ENCODE data around the gene CDK9.
"Not testable (repeated sequence)": the region's sequence is repeated elsewhere in the genome, so short reads cannot be mapped to it uniquely, and the experiment has no call there.

The CDK9 gene

DNA sequence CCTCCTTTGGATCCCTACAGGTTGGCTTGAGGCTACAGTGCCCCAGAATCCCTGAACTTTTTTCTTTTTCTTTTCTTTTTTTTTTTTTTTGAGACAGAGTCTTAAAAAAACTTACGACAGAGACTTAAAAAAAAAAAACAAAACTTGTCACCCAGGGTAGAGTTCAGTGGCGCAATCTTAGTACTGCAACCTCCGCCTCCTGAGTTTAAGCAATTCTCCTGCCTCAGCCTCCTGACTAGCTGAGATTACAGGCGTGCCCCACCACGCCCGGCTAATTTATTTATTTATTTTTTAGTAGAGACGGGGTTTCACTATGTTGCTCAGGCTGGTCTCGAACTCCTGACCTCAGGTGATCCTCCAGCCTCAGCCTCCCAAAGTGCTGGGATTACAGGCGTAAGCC, 4.9 kb upstream of the CDK9 start:
- DNase-seq, result not testable (repeated sequence)

DNA sequence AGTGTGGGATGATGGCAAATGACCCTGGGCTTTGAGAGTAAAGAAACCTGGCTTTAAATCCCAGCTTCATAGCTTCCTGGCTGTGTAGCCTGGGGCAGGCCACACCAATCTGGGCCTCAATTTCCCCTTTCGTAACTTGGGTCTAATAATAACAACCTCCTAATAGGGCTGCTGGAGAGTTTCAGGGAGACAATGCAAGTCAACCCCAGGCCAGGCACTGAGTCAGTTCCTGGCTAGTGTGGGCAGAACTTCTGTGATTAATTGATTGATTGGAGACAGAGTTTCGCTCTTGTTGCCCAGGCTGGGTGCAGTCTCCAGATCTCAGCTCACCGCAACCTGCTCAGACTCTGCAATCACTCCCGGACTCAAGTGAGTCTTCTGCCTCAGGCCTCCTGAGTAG, 4.0 kb upstream of the CDK9 start:
- no peak for DNase-seq

DNA sequence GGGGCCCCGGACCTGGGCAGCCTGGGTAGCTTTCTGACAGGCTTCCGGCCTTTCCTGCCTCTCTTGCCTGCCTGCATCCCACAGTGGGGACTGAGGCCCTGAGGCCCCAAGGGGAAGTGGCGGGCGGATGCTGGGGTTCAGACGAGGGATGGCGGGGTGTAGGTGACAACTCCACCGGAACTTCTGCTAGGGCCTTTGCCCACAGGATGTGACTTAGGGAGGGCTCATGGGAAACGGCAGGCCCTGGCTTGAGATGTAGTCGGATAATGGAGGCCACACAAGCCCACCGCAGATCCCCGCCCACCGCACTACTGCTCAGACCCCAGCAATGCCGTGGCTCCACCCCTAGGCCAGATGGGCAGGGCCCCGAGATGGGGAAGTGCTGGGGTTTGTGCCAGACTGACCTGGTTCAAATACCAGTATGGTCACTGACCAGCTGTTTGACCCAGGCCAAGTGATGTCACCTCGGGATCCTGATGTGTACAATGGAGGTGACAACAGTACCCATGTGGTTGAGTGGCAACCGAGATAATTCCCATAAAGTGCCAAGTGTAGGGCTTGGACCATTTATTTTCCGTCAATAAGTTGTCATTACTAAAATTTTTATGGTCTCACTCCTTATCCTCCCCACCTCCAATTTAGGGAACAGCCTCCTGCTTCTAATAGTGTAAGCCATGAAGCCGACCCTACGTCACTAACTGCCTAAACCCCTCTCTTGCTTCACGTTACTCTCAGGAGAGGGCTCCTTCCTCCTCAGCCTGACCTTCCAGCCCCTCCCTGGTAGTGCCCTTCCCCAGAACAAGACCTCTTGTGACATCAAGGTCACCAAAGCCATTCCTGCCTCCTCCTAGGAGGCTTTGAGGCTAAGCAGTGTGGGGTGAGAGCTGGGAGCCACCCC, 2.5 kb upstream of the CDK9 start:
- peak; percentile 87 for DNase-seq

DNA sequence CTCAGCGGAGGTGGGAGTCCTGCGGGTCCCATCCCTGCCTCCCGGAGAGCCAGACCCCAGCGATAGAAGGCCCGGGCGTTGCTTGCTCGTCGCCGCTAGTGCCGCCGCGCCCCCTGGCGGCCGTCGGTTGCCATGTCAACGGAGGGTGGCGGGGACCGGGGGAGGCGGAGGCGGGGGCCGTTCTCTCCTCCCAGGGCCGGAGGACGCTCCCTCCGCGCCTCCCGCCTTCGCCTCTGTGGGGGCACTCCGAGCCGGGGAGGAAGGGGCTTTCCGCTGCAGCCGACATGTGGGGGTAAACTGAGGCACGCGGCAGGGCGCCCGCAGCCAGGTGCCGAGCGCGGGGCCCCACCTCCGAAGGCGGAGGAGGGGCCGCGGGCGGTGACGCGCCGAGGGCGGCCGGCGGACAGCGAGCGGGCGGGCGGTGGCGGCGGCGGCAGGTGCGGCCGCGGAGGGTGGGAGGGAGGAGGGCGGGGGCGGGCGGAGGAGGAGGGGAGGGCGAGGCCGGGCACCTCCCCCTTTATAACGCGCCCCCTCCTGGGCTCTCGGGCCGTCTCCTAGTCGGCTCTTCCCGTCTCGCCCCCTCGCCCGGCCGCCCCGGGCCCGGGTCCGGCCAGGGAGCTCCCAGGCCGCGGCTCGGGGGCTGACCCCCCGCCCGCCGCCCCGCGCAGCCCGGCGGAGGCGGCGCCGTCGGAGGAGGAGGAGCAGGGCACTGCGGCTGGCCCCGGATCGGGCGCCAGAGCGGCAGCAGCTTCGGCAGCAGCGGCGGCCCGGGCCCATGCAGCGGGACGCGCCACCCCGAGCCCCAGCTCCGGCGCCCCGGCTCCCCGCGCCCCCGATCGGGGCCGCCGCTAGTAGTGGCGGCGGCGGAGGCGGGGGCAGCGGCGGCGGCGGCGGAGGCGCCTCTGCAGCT, 556 bp upstream of the CDK9 start:
- peak; percentile 97 for DNase-seq

DNA sequence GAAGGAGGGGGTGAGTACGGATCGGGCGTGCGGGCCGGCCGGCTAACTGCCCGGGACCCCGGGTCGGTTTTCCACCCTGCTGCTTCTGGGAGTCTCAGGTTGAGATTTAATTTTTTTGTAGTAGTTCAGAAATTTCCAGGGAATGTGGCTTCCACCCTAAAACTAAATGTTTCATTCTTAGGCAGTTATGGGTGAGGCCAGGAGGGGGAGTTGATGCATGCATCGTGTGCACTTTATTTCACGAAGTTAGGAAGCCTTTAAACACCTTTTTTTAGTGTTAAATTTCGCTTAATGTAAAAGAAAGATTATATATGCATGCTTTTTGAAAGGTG, 905 bp downstream of the CDK9 start:
- no peak for DNase-seq

DNA sequence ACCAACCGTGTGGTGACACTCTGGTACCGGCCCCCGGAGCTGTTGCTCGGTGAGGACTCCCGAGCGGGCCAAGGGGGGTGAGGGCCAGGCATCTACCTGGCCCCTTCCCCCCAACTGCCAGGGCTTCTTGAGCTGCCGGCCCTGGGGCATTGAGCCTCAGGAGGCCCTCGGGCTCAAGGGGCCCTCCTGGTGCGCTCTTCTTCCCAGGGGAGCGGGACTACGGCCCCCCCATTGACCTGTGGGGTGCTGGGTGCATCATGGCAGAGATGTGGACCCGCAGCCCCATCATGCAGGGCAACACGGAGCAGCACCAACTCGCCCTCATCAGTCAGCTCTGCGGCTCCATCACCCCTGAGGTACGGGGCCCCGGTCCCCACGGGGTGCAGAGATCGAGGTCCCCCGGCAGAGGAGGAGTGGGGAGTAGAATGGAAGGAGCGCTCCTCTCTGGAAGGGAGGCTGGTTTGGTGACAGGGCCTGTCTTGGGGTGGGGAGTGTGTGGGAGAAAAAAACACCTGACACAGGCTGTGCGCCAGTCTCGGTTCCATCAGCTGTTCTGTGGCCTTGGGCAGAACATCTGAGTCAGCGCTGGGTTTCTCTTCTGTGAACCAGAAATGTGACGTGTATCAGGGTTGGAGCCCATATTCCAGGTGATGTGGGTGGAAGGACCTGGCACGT, 2.6 kb downstream of the CDK9 start:
- peak; percentile 83 for DNase-seq

DNA sequence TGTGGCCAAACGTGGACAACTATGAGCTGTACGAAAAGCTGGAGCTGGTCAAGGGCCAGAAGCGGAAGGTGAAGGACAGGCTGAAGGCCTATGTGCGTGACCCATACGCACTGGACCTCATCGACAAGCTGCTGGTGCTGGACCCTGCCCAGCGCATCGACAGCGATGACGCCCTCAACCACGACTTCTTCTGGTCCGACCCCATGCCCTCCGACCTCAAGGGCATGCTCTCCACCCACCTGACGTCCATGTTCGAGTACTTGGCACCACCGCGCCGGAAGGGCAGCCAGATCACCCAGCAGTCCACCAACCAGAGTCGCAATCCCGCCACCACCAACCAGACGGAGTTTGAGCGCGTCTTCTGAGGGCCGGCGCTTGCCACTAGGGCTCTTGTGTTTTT, 3.3 kb downstream of the CDK9 start:
- no peak for DNase-seq

DNA sequence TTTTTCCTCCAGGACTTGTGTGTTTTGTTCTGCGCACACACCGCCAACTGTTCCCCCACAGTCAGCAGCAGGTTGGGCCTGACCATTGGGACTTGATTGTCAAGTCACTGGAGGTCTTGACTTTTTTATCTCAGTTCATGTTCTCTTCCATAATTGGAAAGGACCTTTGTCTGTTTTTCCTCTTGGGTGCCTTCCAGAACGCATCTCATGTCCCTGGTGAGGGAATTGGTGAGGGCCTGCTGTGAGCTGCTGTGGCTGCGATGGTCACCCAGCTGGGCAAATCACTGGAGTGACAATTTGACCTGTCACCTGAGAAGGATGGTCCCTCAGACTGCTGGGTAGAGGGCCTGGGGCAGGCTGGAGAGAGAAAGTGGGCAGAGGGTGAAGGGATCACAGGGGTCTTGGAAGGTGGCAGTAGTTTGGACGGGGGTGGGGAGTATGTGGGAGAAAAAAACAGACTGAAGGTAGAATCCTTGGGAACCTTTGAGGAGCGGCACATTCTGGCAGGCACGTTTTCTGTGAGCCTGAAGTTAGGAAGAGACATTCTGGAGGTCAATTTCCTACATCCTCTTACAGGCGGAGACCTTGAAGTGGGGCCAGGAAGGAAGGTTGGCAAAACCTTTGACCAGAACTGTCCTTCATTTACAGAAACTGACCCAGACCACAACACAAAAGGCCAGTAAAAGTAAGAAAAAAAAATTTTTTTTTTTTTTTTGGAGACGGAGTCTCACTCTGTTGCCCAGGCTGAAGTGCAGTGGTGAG, 4.4 kb downstream of the CDK9 start:
- DNase-seq, result no peak

DNA sequence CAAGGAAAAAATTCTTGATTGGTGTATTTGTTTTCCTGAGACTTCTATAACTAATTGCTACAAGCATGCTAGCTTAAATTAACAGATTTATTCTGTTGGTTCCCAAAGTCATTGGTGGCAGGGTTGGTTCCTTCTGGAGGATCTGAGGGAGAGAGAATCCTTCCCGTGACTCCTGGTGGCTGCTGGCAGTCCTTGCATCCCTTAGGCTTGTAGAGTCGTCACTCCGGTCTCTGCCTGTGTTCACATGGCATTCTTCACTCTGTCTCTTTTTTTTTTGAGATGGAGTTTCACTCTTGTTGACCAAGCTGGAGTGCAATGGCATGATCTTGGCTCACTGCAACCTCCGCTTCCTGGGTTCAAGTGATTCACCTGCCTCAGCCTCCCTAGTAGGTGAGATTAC, 5.3 kb downstream of the CDK9 start:
- no peak for DNase-seq

DNA sequence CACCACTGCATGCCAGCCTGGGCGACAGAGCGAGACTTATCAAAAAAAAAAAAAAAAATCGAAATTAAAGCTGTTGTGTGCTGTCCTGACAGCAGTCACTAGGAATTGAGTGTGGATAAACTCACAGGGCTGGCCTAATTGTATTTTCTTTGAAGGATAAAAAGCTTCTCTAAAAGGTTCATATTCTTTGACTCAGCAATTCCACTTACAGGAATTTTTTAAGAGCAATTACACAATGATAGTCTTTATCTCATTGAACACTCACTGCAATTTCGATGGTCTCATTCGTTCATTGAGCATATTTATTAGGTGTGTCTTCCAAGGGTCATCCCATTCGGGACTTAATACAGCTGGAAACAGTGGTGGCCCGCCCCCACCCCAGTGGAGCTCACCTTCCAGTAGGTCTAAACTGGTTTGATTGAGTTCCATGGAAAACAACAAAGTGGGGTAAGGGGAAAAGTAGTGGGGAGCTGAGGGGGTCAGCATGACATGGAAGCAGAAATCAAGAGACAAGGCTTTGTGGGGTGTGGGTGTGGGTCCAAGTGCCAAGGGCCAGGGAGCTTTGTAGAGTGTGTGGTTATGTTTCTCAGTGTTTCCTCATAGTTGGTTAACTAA, 6.7 kb downstream of the CDK9 start:
- DNase-seq, result no peak

DNA sequence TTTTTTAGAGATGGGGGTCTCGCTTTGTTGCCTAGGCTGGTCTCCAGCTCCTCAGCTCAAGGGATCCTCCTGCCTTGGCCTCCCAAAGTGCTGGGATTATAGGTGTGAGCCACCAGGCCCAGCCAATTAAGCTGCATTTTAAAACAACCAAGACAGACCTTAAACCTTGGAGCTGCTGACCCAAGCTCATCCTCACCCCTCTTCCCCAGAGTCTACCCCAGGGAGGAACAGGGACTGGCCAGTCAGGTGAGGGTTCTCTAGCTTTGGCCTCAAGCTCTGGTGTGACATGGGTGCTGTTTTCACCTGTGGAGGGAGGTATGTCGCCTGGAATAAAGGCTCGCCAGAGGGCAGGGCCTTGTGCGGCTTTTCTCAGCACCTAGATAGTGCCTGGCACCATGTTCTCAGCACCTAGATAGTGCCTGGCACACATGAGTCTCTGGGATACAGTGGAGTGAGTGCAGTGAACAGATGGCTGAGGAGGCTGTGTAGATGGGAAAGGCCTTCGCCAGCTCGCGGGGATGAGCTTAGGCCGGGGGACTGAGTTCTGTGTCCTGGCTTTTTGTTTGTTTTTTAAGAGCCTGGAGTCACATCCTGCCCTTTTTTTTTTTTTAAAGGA, 7.4 kb downstream of the CDK9 start:
- no peak for DNase-seq

DNA sequence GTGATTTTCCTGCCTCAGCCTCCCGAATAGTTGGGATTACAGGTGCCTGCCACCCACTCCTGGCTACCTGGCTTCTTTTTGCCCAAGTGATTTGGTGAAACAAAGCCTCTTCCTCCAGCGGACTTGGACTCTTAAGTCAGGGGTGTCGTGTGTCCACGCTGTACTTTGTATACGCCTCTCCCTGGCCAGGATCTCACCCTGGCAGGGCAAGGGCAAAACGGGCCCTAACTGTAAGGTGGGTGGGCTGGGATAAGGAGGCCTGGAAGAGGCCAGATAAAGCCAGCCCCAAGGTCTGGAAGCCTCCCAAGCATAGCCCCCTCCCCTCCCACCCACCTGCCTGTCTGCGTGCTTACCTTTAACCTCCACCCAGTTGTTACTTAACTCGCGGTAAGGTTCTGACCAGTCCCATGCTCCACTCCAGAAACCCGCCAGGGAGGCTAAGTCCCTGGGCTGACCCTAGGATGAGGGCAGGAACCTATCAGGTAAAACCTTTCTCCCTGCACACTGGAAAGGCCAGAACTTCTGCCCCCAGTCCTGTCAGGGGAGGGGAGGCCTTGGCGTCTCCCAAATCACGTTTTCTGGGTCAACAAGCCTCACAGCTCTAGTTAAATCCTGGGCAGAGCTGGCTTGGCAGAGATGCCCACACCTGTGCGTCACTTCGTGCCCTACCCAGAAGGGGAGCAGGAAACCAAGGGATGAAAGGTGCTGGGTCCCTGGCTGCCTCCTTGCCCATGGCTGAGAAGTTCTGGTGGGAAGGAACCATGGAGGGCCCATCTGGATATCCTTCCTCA, 8.4 kb downstream of the CDK9 start:
- DNase-seq, result no peak

DNA sequence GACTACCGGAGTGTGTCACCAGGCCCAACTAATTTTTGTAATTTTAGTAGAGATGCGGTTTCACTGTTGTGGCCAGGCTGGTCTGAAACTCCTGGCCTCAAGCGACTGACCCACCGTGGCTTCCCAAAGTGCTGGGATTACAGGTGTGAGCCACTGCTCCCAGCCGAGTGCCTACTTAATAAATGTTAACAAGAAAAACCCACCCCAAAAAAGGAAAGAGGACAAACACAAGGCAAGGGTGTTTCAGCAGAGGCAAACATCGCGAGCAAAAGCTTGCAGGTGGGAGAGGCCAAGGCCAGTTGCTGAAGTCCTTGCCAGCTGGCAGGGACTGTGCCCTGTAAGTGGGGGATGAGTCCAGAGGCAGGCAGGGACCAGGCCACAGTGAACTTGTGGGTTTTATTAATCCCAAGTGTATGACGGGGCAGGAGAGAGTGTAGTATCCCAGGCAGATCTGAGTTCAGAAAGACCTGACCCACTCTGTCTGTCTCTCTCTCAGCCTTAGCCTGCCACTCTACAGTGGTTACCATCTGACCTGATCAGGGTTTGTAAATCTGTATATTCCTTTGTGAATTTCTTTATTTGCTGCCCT, 10.5 kb downstream of the CDK9 start:
- no peak for DNase-seq

DNA sequence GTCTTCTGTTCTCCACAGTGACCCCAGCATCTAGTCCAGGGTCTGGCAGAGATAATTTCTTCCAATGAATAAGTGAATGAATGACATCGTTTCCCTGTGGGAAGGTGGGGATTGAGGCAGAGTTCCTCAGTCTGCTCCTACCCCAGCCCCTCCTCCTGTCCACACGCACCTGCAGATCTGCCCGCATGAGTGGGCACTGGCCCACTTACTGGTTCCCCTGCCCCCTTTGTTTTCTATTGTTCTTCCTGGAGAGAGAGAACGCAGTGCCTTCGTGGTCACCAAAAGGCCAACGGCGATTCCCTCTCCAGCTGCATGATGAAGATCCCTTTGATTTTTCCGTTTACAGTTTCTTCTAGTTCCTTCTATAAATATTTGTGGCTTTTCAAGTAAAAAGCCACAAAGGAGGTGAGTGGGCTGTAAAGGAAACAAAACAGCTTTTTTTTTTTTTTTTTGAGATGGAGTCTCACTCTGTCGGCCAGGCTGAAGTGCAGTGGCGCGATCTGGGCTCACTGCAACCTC, 11.1 kb downstream of the CDK9 start:
- DNase-seq, result no peak

DNA sequence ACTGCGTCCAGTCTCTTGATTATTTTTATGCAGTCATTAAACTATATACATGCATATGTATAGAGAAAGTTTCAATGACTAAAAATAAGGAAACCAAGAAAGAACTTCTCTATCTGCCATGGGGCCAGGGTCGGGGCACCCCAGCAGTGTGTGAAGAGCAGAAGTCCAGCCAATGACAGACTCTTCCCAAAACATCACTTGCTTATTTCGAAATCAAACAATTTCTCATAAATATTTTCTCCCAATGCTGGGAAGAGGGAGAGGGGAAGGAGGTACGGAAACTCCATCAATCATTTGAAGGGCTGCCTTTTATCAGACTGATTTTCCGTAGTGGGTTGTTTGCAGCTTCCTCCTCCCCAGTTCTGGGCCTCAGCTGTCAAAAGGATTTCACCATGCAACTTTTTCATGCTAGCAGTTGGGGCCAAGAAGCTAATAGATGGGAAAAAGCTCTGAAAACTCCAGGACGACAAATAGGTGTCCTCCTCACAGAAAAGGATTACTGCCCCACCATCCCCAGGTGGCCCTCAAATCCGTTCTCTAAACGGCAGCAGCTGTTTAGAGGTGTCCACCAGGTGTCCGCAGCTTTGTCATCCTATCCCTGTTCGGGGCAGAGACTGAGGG, 16.2 kb downstream of the CDK9 start:
- DNase-seq, result no peak

DNA sequence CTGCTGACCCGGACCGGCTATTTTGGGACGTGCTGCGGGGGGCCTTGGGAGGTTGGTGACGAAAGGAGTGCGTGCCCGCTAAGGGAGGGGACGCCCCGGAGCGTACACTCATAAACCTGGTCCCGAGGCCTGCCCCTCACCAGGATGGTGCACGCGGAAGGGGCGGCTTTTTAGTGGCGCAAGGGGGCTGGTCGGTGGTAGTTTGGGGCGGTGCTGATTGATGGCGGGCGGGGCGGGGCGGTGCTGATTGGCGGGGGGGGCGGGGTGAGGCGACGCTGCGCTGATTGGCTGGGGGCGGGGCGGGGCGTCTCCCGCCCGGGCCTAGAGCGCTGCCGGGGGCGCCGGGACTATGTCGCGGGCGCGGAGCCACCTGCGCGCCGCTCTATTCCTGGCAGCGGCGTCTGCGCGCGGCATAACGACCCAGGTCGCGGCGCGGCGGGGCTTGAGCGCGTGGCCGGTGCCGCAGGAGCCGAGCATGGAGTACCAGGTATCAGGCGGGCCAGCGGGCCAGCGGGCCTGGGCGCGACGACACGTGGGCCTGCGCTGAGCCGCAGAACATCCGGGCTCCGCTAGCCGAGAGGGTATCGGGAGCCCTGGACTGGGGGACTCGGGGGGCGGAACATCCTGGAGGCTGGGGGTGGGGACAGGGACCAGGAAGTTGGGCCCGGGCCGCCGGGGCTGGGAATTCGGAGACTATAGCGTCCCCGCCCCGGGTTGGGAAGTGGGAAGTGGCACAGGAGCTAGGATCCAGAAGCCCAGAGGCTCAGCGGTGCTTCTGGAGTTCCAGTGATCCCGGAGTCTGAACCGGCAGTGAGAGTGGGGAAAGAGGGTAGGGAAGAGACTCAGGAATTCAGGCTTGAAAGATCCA, 17.0 kb downstream of the CDK9 start, which contains the start of gene FPGS:
Gene FPGS, plus strand, starts transcription at position 307 of the 868 bp plus-strand sequence. Its CDS starts 43 bp downstream, at position 350.
- DNase-seq, result peak; percentile 93

DNA sequence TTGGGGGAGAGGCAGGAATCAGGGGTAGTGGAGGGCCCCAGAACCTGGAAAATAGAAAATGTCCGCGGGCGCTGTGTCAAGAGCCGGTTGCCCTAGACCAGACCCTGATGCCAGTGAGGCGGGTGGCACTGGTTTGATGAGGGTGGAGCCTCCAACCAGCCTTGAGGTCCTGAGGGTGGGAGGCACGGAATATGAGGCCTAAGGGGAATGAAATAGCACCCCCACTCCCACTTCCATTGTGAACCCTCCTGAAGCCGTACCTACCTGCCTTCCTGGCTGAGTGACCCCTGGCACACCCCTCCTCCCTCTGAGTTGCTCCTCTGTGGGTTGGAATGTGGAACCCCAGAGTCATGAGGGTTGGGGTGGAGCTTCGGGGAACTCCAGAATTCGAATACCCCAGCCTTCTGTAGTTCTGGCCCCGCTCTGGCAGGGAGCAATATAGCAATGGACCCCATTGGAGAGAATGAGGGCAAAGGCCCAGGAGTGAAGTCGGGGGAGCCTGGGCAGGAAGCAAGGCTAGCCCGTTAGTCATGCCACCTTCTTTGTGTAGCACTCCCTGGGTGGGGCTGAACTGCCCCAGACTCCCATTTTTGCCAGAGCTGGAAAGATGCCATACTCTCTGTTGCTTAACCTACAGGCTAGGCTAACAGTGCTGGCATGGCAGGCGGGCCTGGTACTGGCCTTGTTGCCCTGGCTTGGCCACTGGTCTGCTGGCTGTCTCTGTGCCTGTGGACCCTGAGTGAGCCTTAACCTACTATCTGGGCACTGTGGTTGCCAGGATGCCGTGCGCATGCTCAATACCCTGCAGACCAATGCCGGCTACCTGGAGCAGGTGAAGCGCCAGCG, 17.9 kb downstream of the CDK9 start:
- peak; percentile 72 for DNase-seq

DNA sequence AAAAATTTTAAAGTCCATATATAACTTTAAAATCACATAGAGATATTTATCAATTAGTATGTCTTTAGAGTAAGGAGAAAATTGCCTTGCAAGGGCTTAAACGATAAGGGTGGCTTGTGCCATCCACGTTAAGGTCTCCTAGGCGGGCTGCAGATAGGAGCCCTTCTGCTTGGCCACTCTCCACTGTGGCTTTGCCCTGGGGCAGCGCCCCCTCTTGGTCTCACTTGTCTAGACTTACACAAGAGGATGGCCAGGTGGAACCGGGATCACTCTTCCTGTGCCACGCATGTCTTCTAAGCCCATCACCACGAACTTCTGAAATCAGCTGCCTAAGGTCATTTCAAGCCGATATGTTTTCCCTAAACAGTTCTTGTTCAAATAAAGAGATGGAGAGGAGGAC, 19.8 kb downstream of the CDK9 start:
- DNase-seq, result peak; percentile 78

Measured in activated effector memory CD4-positive, alpha-beta T cell treated with anti-CD3 and anti-CD28 coated beads, Interleukin-2, amount 50 U/mL, for 16 hours (primary cell).